NB4 (cell line): ENCODE results near the gene ITGB1.

ENCODE experiments used
- MYC ChIP-seq: IDR thresholded peaks from 2 replicates; pipeline ENCODE4 v1.6.1; 2011; ENCODE audit warnings: low read depth, low read length
- POLR2A ChIP-seq: IDR thresholded peaks from 2 replicates; pipeline ENCODE4 v1.6.1; 2011; ENCODE audit warnings: mild to moderate bottlenecking; ENCODE audit not compliant: insufficient read length; ENCODE audit errors: extremely low read depth
- TF ChIP-seq, protein P1 (sequence below): IDR thresholded peaks from one replicate; pipeline ENCODE4 v1.5.1; 2012; ENCODE audit warnings: low read depth, low read length

DNA sequence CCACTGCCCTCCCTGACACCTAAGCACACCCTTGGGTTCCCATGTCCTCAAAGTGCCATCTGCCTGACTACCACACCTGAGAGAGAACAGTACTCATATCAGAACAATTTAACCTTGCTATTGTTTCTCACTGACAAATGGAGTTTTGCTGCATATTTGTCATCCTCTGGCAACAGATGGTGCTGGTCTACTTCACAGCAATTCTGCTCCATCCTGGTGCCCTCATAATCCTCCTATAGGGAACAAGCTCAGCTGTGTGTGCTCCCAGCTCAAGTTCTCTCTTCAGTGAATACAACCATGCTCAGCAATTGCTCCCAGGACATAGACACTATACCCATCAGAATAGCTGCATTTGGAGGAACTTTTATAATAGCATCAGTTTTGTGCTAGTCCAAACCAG, 32.8 kb upstream of the ITGB1 start:
- TF ChIP-seq POLR2A (no peak), MYC (no peak)
- TF ChIP-seq, protein P1, sequence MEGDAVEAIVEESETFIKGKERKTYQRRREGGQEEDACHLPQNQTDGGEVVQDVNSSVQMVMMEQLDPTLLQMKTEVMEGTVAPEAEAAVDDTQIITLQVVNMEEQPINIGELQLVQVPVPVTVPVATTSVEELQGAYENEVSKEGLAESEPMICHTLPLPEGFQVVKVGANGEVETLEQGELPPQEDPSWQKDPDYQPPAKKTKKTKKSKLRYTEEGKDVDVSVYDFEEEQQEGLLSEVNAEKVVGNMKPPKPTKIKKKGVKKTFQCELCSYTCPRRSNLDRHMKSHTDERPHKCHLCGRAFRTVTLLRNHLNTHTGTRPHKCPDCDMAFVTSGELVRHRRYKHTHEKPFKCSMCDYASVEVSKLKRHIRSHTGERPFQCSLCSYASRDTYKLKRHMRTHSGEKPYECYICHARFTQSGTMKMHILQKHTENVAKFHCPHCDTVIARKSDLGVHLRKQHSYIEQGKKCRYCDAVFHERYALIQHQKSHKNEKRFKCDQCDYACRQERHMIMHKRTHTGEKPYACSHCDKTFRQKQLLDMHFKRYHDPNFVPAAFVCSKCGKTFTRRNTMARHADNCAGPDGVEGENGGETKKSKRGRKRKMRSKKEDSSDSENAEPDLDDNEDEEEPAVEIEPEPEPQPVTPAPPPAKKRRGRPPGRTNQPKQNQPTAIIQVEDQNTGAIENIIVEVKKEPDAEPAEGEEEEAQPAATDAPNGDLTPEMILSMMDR, result no peak
